H7 (cell line): ENCODE data around the gene CCL15. TPM values are rescaled to one million over a fixed set of nuclear protein-coding genes. Genes with fewer than 3 reads are reported as not detected.
"Not testable (repeated sequence)": the region's sequence is repeated elsewhere in the genome, so short reads cannot be mapped to it uniquely, and the experiment has no call there.

ENCODE experiments used
- DNase-seq: peaks from one replicate; pipeline ENCODE4 v3.0.0; 2012
- H3K27me3 ChIP-seq: 2 replicates; pipeline ENCODE4 v1.6.0; 2011; ENCODE audit warnings: mild to moderate bottlenecking, low read length; ENCODE audit not compliant: control insufficient read depth, insufficient read depth
- H3K36me3 ChIP-seq: replicated peaks from 2 replicates; pipeline ENCODE4 v1.5.1; 2011; ENCODE audit warnings: low read length; ENCODE audit not compliant: control insufficient read depth, insufficient read depth
- H3K4me3 ChIP-seq: 2 replicates; pipeline ENCODE4 v1.5.1; 2011; ENCODE audit warnings: low read depth, mild to moderate bottlenecking, control low read depth, low read length, moderate library complexity; ENCODE audit not compliant: insufficient read depth
- total RNA-seq: library from RNA; depleted of rRNA; stranded (reverse); fragments of >200 nt; shearing (Covaris generic); gene quantifications from 2 replicates; pipeline ENCODE4 v1.2.3, GENCODE V29; 2014

CCL15 gene
- total RNA-seq, 1 experiment from 2014 or later, result not detected

DNA sequence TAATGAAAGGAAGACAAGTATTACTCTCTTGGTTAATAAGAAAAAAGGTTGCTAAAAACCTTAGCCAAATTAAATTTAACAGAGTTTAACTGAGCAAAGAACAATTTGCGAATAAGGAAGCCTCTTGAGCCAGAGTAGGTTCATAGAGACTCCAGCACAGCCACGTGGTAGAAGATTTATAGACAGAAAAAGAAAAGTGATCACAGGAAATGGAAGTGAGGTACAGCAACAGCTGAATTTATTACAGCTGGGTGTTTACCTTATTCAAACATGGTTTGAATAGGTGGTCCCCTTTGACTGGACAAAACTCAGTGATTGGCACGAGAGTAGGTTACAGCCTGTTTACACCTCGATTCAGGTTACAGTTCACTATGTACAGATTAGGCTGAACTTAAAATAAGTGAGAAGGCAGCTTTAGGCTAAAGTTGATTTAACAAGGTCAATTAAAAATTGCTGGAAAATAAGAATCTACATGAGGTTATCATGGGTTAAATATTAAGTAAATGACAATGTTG lies 3.3 kb upstream of the CCL15 start:
- no peaks in the 10 kb centered on the region for H3K36me3 ChIP-seq
- no peaks in the 10 kb centered on the region for H3K27me3 ChIP-seq
- no peak for DNase-seq
- no peak overlapping the region for H3K4me3 ChIP-seq

DNA sequence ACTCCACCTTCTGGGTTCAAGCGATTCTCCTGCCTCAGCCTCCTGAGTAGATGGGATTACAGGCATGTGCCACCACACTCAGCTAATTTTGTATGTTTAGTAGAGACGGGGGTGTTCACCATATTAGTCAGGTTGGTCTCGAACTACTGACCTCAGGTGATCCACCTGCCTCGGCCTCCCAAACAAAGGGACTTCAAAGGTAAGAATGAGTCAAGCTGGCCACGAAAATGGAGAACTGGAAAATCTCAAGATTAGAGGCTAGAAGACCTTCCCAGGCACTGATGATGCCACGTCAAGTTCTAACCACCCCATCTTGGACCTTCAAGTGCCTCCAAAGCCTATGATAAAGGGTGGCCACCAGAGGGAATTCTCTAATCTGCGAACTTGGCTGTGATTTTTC lies 1.3 kb upstream of the CCL15 start:
- H3K4me3 ChIP-seq, result no peak overlapping the region
- DNase-seq, result no peak
- no peaks in the 10 kb centered on the region for H3K36me3 ChIP-seq
- H3K27me3 ChIP-seq, result no peaks in the 10 kb centered on the region

DNA sequence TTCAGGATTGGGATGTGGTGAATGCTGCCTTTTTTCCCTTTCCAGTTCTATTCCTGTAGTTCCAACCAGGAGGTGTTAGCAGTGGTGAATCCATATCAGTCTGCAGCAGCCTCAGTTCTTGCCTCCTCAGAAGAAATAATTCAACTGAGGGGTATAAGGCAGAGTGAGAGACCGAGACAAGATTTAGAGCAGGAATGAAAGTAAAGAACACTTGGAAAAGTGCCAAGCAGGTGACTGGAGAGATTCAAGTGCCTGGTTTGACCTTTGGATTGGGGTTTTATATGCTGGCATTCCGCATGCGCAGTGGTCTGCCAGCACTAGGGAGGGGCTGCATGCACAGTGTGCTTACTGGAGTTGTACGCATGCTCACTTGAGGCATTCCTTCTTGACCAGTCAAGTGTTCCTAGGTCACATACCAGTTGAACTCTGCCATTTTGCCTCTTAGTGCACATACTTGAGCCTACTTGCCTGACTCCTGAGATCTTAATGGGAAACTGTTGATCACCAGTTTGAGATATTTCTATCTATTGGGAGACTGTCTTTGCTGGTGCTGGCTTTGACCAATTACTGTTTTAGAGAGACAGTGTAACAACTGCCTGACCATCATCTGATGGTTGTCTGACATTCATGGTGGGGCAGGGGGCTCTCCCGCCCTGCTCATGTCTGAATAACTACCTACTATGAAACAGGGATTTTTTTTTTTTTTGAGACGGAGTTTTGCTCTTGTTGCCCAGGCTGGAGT lies 680 bp upstream of the CCL15 start:
- Histone ChIP-seq H3K36me3 (no peaks in the 10 kb centered on the region), H3K27me3 (no peaks in the 10 kb centered on the region), H3K4me3 (no peak overlapping the region)
- no peak for DNase-seq

DNA sequence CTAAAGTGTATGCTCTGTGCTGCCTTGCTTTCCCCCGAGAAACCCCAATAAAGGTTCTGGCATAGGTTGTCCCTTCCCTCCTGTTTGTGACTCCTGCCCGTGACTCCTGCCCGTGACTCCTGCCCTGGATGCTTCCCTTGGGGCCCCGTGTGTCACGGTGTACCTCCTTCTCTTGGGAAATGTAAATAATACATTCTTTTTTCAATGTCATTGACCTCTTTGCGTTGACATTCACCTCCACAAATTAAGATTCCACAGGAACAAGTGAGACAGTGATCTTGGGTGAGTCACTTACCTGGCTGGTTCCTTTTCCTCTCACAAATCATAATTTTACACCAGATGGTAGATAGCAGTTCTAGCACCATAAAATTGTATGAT lies 632 bp downstream of the CCL15 start:
- H3K36me3 ChIP-seq, result no peaks in the 10 kb centered on the region
- DNase-seq, result no peak
- H3K27me3 ChIP-seq, result no peaks in the 10 kb centered on the region
- H3K4me3 ChIP-seq, result no peak overlapping the region

DNA sequence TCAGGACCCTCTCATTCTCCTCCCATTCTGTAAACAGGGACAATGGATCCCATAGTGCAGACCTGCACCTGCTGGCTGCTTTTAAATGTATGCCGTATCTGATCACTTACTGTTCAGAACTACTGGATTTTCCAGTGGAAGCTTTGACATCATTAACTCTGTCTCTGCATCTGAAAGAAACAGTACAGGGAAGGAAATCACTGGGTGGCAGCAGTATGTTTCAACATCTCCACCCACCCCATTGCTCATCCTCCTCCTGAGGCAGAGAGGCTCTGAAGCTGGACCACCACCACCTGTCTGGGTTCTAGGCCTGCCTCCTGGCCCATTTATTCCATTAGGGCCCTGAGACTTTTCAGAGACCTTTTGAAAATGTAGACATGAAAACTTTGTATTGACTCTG lies 2.6 kb downstream of the CCL15 start:
- no peak for DNase-seq
- H3K27me3 ChIP-seq, result no peaks in the 10 kb centered on the region
- no peak overlapping the region for H3K4me3 ChIP-seq
- no peaks in the 10 kb centered on the region for H3K36me3 ChIP-seq

DNA sequence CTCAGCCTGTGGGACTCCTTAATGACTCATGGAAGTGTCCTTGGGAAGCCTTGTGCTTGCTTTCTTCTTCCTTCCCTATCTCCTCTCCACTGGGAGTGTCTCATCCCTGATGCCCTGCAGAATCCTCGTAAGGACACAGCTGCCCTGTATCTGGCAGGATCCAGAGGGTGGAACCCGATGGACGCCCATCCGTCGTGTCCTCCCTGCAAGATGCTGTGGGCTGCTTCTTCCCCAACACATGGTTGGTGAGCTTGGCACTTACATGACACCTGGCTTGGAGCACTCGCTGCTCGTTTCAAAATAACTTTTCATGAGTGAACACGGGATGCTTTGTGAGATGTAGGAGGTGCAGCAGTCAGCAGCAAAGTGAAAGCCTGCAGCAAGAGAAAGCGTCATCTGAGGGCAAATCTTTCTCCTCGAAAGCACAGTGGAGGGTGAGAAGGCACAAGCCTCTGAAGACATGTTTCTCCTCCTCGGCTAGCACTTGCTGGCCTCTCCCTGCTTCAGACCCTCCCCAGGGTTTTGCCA lies 3.3 kb downstream of the CCL15 start:
- no peak for DNase-seq
- no peaks in the 10 kb centered on the region for H3K36me3 ChIP-seq
- no peaks in the 10 kb centered on the region for H3K27me3 ChIP-seq
- no peak overlapping the region for H3K4me3 ChIP-seq

DNA sequence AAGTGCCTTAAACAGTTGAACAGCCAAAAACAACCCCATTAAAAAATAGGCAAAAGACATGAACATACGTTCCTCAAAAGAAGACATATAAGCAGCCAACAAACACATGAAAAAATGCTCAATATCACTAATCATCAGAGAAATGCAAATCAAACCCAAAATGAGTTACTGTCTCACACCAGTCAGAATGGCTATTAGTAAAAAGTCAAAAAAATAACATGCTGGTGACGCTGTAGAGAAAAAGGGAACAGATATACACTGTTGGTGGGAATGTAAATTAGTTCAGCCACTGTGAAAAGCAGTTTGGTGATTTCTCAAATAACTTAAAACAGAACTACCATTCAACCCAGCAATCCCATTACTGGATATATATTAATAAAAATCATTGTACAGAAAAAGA lies 6.0 kb downstream of the CCL15 start:
- not testable (repeated sequence) for H3K4me3 ChIP-seq, H3K36me3 ChIP-seq, DNase-seq, H3K27me3 ChIP-seq

DNA sequence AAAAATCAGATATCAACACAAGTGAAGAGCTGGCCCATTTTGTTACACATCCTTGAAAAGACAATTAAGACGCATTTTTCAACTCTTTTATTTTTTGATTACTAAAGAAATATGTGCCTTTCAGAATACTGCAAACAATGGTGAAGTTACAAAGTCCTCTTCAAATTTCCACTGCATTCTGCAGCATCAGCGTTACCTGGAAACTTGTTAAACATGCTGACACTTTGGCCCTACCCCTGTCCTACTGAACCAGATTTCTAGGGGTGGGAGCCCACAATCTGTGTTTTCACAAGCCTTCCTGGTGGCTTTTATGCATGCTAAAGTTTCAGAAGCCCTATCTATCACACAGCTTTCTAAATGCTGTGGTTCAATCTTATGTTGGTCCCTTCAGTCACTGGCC lies 10.3 kb downstream of the CCL15 start:
- no peaks in the 10 kb centered on the region for H3K27me3 ChIP-seq
- no peak overlapping the region for H3K4me3 ChIP-seq
- no peak for DNase-seq
- H3K36me3 ChIP-seq, result no peaks in the 10 kb centered on the region

DNA sequence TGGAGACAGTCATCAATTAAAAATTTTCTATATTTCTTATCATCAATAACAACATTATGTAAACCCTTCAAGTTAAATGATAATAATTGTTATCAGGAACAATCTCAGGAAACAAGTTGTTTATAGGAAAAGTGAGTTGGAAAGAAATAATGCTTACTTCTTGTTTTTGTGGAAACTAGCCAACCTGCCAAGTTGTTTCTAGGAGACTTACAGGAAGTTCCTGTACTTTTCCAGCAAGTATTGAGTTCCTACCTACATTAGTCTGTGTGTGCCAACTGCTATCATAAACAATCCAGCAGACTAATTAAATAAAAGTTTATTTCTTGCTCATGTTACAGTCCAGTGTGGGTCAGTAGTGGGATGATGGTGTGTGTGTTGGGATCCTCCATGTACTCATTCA lies 13.2 kb downstream of the CCL15 start:
- Histone ChIP-seq H3K36me3 (no peaks in the 10 kb centered on the region), H3K27me3 (no peaks in the 10 kb centered on the region), H3K4me3 (no peak overlapping the region)
- no peak for DNase-seq

DNA sequence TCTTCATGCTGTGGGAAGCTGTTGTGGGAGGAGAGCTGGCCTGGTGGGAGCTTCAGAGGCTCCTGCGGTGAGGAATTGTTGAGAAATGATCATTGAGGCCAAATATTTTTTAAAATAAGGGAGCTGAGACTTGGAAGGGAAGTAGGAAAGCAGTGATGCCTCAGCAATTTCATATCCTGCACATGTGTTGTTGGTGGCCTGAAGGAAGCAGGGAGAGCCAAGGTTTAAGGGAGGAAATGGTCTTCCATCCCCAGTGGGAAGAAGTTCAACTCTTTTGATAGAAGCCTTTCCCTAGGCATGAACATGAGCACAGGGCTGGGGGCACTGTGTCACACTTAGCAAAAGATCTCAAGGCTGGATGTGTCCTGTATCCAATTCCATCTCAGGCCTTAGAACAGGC lies 14.7 kb downstream of the CCL15 start, which contains the start of gene CCL14:
Gene CCL14, minus strand, starts transcription at position 87 of the 400 bp plus-strand sequence. Its CDS starts 80 bp downstream, at position 7.
- no peak for DNase-seq
- Histone ChIP-seq H3K4me3 (no peak within 1 kb of the TSS), H3K27me3 (no peaks in the 10 kb centered on the region), H3K36me3 (no peaks in the 10 kb centered on the region)

DNA sequence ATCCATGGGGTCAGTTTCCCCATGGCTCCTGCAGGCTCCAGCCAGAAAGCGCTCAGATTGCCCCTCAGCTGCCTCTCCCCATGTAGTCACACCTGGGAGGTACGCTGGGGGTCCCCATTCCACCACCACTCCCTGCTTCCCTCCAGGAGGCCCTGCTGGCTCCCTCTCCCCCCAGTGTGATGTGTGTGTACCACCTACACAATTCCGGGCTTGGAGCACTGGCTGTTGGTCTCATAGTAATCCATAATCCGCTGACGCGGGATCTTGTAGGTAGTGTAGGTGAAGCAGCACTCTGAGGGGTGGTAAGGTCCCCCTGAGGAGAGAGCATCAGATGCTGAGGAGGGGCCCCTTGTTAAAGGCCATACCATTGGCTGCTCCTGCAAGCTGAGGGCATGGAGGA lies 17.2 kb downstream of the CCL15 start:
- DNase-seq, result no peak
- no peaks in the 10 kb centered on the region for H3K27me3 ChIP-seq
- H3K36me3 ChIP-seq, result no peaks in the 10 kb centered on the region
- no peak overlapping the region for H3K4me3 ChIP-seq

DNA sequence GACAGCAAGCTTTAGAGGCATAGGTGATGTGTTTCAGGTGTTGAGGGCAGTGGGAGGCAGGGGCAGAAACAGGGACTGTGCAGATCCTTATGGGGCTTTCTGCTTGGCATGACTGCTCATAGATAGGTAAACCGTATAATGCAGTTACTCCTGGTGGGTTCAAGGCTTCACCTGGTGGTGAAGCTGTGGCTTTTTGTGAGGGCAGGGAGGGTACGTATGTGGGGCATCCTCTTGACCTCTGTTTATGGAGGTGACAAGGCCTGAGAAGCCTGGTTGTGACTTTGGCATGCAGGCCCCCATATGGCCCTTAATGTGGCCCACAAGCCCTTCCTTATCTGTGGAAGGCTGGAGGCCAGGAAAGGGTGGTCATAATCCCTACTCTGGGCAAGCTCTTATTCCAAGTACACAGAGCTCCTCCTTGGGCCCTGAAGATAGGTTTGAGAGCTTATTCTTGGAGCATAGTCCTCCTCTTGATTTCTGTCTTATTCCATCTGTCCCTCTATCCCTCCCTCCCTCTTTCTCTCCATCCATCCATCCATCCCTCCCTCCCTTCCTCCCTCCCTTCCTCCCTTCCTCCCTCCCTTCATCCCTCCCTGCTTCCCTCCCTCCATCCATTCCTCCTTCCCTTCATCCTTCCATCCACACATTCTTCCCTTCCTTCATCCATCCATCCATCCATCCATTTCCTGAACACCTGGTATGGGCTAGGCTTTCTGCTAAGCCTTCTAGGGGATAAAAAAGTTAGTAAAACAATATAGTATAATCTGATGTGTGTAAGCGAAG lies 18.8 kb downstream of the CCL15 start:
- no peaks in the 10 kb centered on the region for H3K36me3 ChIP-seq
- no peak overlapping the region for H3K4me3 ChIP-seq
- no peak for DNase-seq
- no peaks in the 10 kb centered on the region for H3K27me3 ChIP-seq

DNA sequence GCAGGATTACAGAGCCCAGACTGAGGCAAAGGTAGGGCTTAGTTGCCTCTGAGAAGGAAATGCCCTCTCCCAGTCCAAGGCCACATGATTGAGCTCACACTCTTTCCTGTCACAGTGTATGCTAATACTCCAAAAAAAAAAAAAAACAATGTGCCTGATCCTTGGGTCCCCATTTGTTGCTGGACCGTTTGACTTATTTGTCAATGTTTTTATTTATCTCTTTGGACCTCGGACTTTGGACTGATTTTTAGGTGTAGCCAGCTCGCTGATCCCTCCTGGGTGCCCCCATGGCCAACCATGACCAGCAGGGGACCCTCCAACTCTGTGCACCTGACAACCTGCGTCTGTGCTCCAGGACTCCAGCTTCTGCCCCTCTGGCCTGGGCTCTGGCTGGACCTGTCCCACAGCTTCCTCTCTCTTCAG lies 19.4 kb downstream of the CCL15 start:
- Histone ChIP-seq H3K4me3 (no peak overlapping the region), H3K27me3 (no peaks in the 10 kb centered on the region), H3K36me3 (no peaks in the 10 kb centered on the region)
- no peak for DNase-seq

DNA sequence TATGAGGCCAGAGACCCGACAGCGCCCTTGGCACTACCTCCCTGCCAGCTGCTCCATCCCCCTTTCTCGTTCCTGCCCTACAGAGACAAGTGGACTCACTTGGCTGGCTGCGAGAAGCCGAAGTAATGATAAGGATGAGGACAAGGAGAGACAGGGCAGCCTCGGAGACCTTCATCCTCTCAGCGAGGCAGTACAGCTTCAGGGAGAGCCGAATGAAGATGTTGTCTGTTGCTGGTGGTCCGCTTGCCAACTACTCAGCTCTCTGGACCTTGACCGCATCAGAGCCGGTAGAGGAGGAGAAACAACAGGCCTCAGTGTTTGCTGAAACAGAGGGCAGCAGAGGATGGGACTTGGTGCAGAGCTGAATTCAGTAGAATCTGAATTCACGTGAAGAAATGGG lies 20.1 kb downstream of the CCL15 start, which contains the start of gene CCL16:
Gene CCL16, minus strand, starts transcription at position 252 of the 400 bp plus-strand sequence. Its CDS starts 77 bp downstream, at position 175.
- Histone ChIP-seq H3K36me3 (no peaks in the 10 kb centered on the region), H3K4me3 (no peak within 1 kb of the TSS), H3K27me3 (no peaks in the 10 kb centered on the region)
- DNase-seq, result no peak

DNA sequence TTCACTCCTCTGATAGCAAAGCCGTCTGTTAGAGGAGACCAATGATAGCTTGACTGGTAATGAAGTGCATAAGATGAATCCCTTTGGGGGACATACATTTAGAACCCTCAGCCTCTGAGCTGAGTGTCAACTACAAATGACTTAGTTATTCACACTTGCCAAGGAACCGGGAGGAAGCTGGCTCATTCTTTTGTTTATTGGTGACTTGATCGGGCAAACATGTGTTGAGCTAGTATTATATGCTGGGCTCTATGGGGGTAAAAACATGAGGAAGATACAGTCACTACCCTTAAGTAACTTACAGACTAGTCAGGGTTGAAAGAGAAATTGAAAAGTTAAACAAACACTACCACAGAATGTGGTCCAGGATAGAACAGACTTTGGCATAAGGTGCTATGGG lies 23.0 kb downstream of the CCL15 start:
- H3K4me3 ChIP-seq, result no peak overlapping the region
- DNase-seq, result no peak

More for the DNA sequence above, 23.0 kb downstream of the CCL15 start:
- Histone ChIP-seq H3K27me3 (no peaks in the 10 kb centered on the region), H3K36me3 (no peaks in the 10 kb centered on the region)
